GM03348 (cell line): ENCODE data around the gene AXL.
"Not testable (repeated sequence)": the region's sequence is repeated elsewhere in the genome, so short reads cannot be mapped to it uniquely, and the experiment has no call there.

Source experiments
- DNase-seq: peaks from one replicate; pipeline ENCODE4 v3.0.0; 2012; ENCODE audit warnings: low spot score

Gene AXL

GRCh38 chr19:41206926-41207750, 11.9 kb upstream of the AXL start:
- peak; percentile 80 for DNase-seq

- DNase-seq = no peak
Observed at GRCh38 chr19:41214161-41214560, 4.9 kb upstream of the AXL start.

- peak; percentile 8 for DNase-seq
Observed at GRCh38 chr19:41217741-41218140, 1.3 kb upstream of the AXL start.

GRCh38 chr19:41218249-41218614, 791 bp upstream of the AXL start:
- DNase-seq = no peak

- peak; percentile 88 for DNase-seq
Observed at GRCh38 chr19:41219924-41220567, 1.0 kb downstream of the AXL start.

GRCh38 chr19:41220811-41221210, 1.8 kb downstream of the AXL start:
- no peak for DNase-seq

- DNase-seq = no peak
Observed at GRCh38 chr19:41221514-41222205, 2.6 kb downstream of the AXL start.

- DNase-seq = no peak
Observed at GRCh38 chr19:41222240-41222639, 3.2 kb downstream of the AXL start.

- peak; percentile 87 for DNase-seq
Observed at GRCh38 chr19:41223431-41224234, 4.6 kb downstream of the AXL start.

- DNase-seq = no peak
Observed at GRCh38 chr19:41224632-41225031, 5.6 kb downstream of the AXL start.

GRCh38 chr19:41225238-41226052, 6.4 kb downstream of the AXL start:
- DNase-seq = peak; percentile 94

- DNase-seq = peak; percentile 96
Observed at GRCh38 chr19:41226053-41226873, 7.2 kb downstream of the AXL start.

- no peak for DNase-seq
Observed at GRCh38 chr19:41226874-41227390, 7.9 kb downstream of the AXL start.

- no peak for DNase-seq
Observed at GRCh38 chr19:41228486-41228885, 9.5 kb downstream of the AXL start.

- DNase-seq = not testable (repeated sequence)
Observed at GRCh38 chr19:41229338-41229737, 10.3 kb downstream of the AXL start.

GRCh38 chr19:41230067-41230857, 11.2 kb downstream of the AXL start:
- DNase-seq = no peak

GRCh38 chr19:41232686-41233085, 13.7 kb downstream of the AXL start:
- DNase-seq = no peak

GRCh38 chr19:41233748-41234240, 14.8 kb downstream of the AXL start:
- no peak for DNase-seq

- DNase-seq = no peak
Observed at GRCh38 chr19:41234512-41235168, 15.6 kb downstream of the AXL start.
